Measurements from ENCODE around the gene PIAS3. TPM values are rescaled to one million over a fixed set of nuclear protein-coding genes. Genes with fewer than 3 reads are reported as not detected.

PIAS3 gene
- total RNA-seq, 4 donors from 2014 or later, result 10.2 to 88.6 (median 24.5) TPM

DNA sequence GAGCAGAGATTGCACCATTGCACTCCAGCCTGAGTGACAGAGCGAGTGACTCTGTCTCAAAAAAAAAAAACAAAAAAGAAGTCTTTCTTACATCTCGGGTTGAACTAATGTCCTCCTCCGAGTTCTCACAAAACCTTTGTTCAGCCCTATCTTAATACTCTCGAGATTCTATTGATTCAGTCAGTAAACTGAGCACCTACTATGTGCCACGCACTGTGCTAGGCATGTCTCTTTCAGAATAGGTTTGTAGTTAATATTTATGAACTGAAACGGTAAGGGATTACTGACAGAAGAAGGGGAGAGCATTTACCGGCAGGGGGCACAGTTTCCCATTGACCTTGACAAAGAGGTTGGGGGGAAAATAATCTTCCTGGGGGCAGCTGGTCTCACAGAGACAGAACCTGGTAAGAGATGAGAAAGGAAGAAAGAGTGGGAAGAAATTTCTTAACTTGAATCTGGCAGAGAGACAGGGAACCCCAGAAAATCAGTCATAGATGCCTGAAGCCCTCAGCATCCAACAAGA, 3.4 kb downstream of the PIAS3 start:
- H3K9me3 ChIP-seq, result no peaks in the 10 kb centered on the region
- no peak for TF ChIP-seq POLR2A (IDR thresholded peaks at IDR 0.05)
- no peak for TF ChIP-seq CTCF (IDR thresholded peaks at IDR 0.05)
- H3K36me3 ChIP-seq, result no peaks in the 10 kb centered on the region
- no peak overlapping the region for H3K4me3 ChIP-seq
- H3K27me3 ChIP-seq, result no peaks in the 10 kb centered on the region
- no peak for DNase-seq
- intact Hi-C loops (cut with DNase I; ENCODE audit: low total_unique reads), result no loop called here
- H3K4me1 ChIP-seq, result peaks cover 0 to 6% of the 10 kb centered on the region in 2 donors
- no peak overlapping the region for H3K27ac ChIP-seq

DNA sequence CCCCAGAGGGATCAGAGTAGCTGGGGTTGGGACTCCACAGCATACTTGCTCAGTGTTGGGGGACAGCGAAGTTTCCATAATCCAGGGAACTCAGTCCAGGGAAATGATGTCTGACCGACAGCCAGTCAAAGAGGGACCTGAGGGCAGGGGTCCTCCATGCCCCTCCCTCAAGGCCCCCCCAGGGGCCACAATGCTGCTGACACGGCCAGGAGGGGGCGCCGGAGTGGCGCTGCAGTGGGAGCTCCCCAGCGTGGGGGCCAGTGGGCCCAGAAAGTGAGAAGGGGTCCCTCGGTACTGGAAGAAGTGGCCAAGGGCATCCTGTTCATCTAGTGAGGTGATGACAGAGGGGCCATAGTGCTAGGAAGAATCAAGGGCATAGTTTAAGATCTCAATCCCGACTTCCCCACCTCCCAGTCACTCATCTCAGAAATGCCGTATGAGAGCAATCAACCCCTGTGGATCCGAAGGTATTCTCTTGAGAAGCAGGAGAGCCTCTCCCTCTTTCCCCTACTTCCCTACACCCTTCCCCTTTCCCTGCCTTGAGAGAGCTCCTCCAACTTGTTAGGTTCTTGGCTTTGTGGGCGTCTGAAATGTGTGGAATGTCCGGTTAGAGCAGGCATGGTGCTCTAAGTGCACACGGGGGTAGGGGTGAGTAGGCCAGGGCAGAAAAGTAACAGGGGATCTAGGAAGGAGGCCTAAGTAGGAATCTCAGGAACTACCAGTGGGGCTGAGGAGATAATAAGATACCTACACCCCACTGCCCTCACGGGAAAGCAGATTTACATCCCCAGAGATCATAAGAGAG, 9.3 kb downstream of the PIAS3 start:
- no peaks in the 10 kb centered on the region for H3K27me3 ChIP-seq
- no peak for TF ChIP-seq CTCF (IDR thresholded peaks at IDR 0.05)
- TF ChIP-seq POLR2A (IDR thresholded peaks at IDR 0.05), result no peak
- intact Hi-C loops (cut with DNase I; ENCODE audit: low total_unique reads), result no loop called here
- peaks cover 0 to 3% of the 10 kb centered on the region in 2 donors for H3K4me1 ChIP-seq
- H3K9me3 ChIP-seq, result no peaks in the 10 kb centered on the region
- H3K36me3 ChIP-seq, result no peaks in the 10 kb centered on the region
- H3K27ac ChIP-seq, result peak overlapping the region in 1 of 2 donors; percentile 0
- DNase-seq, result no peak
- H3K4me3 ChIP-seq, result no peak overlapping the region

DNA sequence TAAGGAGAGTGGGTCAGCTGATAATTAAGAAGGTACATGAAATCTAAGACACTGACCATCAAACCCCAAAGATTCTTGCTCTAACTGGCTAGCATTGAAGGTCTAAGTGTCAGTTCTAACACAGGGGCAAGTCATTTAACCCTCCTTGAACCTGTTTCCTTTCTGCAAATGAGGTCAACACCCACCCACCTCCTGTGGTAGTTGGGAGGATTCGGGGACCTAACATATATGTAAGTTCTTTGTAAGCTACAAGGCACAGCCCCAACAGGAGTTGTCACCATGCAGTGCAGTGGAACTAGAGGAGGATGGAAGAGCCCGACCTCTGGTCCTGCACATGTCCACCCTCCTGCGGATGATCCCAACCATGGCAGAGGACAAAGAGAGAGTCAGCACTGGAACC, 11.1 kb downstream of the PIAS3 start:
- Histone ChIP-seq H3K4me1 (peaks cover 0 to 3% of the 10 kb centered on the region in 2 donors), H3K27me3 (no peaks in the 10 kb centered on the region), H3K9me3 (no peaks in the 10 kb centered on the region), H3K4me3 (no peak overlapping the region), H3K36me3 (no peaks in the 10 kb centered on the region), H3K27ac (no peak overlapping the region)
- intact Hi-C loops (cut with DNase I; ENCODE audit: low total_unique reads), result no loop called here
- TF ChIP-seq POLR2A (IDR thresholded peaks at IDR 0.05) (no peak), CTCF (IDR thresholded peaks at IDR 0.05) (no peak)
- DNase-seq, result no peak

GRCh38 chr1:145846201-145846612, 12.7 kb downstream of the PIAS3 start:
- no peaks in the 10 kb centered on the region for H3K27me3 ChIP-seq
- H3K36me3 ChIP-seq, result no peaks in the 10 kb centered on the region
- H3K9me3 ChIP-seq, result no peaks in the 10 kb centered on the region
- H3K4me1 ChIP-seq, result peaks cover 0 to 3% of the 10 kb centered on the region in 2 donors
- intact Hi-C loops (cut with DNase I; ENCODE audit: low total_unique reads), result no loop called here
- H3K4me3 ChIP-seq, result peak overlapping the region in 1 of 2 donors; percentile 42
- no peak for DNase-seq
- TF ChIP-seq POLR2A (IDR thresholded peaks at IDR 0.05), result no peak
- peak in 3 of 4 experiments; percentile 39 to 53 (median 49) for TF ChIP-seq CTCF (IDR thresholded peaks at IDR 0.05)
- H3K27ac ChIP-seq, result peak overlapping the region; percentile 84

DNA sequence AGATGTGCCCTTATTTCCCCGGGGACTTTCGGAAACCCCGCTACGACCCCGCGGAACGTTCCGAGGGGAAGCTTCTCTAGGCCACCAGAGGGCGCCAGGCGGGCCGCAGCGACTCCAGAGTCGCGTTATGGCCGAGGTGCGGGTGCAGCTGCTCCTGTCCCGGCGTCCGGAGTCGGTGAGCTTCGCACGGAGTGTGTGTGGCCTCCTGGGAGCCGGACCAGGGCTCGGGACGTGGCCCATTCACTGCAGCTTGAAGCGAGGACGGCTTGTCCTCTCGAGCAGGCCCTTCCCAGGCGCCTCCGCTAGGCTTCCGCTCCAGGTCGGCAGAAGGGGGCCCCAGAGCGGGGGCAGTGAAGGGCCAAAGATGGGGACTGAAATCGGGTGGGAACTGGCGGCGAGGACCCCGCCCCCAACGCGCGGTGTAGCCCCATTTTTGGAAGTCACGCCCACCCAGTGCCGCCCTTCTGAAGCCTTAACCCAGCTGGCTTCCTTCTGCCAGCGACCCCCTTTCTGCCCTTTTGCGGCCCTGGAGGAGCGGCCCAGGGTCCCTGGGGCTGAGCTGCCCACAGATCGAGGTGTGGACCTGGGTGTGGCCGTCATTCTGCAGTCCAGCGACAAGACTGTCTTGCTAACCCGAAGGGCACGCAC, 13.2 kb downstream of the PIAS3 start, which contains the start of gene NUDT17:
Gene NUDT17 (plus strand): TSS at position 117 of the 648 bp plus-strand sequence. CDS start 11 bp downstream, at position 128.
- peak; percentile 76 to 78 for DNase-seq
- Histone ChIP-seq H3K4me1 (peaks cover 0 to 3% of the 10 kb centered on the region in 2 donors), H3K4me3 (peak within 1 kb of the TSS; percentile 42 to 48), H3K36me3 (no peaks in the 10 kb centered on the region), H3K27ac (peak within 1 kb of the TSS; percentile 84), H3K27me3 (no peaks in the 10 kb centered on the region), H3K9me3 (no peaks in the 10 kb centered on the region)
- intact Hi-C loops (cut with DNase I; ENCODE audit: low total_unique reads), result no loop called here
- TF ChIP-seq POLR2A (IDR thresholded peaks at IDR 0.05), result no peak
- peak; percentile 80 to 96 (median 90) for TF ChIP-seq CTCF (IDR thresholded peaks at IDR 0.05)

All from uterus (tissue), 4 donors.